DMS79 treated with DMSO at 0.1 percent for 48 hours (cell line): ENCODE results near the gene ZBED4.
"Not testable (repeated sequence)": the region's sequence is repeated elsewhere in the genome, so short reads cannot be mapped to it uniquely, and the experiment has no call there.

ENCODE experiments used
- DNase-seq: peaks from one replicate; lab custom pipeline; 2025; lab: John Stamatoyannopoulos, UW

Gene ZBED4, protein sequence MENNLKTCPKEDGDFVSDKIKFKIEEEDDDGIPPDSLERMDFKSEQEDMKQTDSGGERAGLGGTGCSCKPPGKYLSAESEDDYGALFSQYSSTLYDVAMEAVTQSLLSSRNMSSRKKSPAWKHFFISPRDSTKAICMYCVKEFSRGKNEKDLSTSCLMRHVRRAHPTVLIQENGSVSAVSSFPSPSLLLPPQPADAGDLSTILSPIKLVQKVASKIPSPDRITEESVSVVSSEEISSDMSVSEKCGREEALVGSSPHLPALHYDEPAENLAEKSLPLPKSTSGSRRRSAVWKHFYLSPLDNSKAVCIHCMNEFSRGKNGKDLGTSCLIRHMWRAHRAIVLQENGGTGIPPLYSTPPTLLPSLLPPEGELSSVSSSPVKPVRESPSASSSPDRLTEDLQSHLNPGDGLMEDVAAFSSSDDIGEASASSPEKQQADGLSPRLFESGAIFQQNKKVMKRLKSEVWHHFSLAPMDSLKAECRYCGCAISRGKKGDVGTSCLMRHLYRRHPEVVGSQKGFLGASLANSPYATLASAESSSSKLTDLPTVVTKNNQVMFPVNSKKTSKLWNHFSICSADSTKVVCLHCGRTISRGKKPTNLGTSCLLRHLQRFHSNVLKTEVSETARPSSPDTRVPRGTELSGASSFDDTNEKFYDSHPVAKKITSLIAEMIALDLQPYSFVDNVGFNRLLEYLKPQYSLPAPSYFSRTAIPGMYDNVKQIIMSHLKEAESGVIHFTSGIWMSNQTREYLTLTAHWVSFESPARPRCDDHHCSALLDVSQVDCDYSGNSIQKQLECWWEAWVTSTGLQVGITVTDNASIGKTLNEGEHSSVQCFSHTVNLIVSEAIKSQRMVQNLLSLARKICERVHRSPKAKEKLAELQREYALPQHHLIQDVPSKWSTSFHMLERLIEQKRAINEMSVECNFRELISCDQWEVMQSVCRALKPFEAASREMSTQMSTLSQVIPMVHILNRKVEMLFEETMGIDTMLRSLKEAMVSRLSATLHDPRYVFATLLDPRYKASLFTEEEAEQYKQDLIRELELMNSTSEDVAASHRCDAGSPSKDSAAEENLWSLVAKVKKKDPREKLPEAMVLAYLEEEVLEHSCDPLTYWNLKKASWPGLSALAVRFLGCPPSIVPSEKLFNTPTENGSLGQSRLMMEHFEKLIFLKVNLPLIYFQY

DNA sequence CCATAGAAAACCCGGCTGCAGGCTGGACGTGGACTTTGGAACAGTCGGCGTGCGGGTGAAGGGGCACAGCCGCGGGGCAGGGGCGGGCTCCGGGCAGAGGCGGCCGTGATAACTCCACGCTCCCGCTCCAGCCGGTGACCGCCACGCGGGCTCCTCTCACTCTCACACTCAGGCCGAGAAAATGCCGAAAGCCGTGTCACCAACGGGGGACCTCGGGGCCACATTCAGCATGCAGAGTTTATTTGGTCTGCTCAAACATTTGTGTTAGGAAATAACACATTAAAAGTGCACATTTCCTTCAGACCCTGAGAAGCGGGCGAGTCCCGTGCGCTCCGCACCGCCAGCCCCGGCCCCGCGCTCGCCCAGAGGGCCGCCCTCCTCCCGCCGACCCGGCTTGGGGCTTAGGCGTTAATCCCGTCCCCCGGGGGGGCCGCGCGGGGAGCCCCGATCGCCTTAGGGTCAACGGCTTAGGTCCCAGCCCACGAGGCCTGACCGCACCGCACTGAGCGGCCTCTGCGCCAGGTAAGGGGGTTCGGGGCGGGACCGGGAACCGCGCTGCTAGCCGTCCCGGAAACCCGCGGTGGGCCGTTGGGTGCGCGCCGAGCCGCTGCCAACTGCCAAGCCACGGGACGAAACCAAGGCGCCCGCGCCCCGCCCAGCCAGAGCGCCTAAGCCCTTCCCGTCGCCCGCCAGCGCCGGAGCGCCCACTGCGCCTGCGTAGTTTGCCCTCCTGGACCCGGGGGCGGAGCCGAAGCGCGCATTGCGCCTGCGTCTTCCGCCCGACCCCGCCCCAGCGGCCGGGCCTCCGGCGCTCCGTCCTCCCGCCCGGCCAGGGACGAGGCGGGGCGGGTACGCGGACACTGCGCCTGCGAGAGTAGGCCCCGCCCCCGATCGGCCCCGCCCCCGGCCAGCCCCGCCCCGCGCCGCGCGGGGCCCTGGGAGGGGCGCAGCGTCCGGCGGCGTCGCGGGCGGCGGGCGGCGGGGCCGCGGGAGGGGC lies at the start of gene ZBED4:
Gene ZBED4 (plus strand): TSS at position 947 of the 997 bp plus-strand sequence. CDS start 29,819 bp downstream, outside the sequence.
- peak; percentile 60 for DNase-seq

DNA sequence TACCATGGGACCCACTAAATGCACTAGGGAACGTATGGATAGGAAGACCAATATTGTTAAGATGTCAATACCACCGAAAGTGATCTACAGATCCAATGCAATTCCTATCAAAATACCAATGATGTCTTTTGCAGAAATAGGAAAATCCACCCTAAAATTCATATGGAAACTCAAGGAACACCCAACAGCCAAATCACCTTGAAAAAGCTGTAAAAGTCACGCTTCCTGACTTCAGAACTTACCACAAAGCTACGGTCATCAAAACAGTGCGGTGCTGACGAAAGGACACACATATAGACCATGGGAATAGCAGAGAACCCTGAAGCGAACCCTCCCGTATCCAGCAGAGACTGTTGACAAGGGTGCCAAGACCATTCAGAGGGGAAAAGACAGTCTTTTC lies 46.5 kb upstream of the ZBED4 start:
- DNase-seq: no peak

DNA sequence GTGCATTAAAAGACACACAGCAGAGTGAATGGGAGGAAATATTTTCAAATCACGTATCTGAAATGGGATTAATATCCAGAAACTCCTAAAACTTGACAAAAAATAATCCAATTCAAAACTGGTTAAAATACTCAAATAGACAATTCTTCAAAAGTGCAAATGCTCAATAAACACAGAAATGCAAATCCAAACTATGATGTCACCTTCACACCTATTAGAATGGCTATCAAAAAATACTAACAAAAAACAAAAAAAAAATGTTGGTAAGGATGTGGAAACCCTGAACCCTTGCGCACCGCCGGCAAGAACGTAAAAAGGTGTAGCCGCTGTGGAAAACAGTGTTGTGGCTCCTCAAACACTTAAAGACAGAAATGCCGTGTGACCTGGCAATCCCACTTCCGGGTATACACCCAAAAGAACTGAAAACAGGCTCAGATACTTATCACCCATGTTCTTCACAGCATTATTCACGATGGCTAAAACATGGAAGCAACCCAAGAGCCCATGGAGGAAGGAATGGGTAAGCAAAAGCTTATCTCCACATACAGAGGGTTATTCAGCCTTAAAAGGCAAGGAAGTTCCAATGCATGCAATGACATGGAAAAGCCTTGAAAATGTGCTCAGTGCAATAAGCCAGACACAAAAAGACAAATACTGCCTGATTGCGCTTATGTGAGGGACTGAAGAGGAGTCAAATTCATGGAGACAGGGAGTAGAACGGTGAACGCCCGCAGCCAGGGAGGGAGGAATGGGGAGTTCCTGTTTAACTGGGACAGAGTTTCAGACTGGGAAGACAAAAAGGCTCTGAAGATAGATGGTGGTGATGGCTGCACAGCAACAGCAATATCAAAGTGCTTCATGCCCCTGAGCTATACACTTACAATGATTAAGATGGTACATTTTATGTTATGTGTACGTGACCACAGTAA lies 45.6 kb upstream of the ZBED4 start:
- DNase-seq: no peak

DNA sequence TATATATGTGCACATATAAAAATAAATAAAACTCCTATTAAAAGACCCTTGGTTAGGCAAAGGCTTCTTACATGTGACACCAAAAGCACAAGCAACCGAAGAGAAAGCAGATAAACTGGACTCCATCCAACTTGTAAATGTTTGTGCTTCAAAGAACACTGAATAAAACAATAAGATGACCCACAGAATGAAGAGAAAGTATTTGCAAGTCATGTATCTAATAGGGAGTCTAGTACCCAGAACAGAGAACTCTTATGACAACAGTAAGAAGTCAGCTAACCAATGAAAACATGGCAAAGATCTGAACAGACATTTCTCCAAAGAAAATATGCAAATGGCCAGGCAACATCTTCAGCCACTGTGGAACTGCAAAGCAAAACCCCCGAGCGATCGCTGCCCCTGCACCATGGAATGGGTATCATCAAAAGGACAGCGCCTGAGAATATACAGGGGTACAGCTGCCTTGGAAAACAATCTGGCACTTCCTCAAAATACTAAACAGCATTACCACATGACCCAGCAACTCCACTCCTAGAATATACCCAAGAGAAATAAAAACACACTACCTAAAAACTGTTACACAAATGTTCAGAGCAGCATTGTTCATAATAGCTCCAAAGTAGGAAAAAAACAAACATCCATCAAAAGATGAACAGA lies 43.2 kb upstream of the ZBED4 start:
- DNase-seq: no peak

DNA sequence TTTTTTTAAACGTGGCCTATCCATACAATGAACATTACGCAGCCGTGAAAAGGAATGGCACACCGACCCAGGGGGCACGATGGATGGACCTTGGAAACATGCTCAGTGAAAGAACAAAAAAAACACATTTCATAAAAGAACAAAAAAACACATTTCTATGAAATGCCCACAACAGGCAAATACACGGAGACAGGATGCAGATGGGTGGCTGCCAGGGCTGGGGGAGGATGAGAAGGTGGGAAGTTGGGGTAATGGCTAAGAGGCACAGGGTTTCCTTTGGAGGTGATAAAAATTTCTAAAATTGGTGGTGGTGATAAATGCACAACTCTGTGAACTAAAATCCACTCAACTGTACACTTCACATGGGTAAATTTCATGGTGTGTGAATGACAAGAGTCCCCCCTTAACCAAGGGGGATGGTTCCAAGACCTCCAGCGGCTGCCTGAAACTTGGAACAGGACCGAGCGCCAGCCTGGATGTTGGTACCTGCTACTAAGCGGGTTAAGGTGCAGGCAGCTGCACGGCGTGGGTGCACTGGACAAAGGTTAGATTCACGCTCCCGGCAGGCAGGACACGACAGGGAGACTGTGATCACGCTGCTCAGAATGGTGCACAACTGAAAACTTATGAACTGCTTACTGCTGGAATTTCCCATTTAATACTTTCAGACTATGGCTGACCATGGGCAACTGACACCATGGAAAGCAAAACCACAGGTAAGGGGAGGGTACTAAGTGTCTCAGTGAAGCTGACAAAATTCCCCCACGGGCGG lies 42.4 kb upstream of the ZBED4 start:
- no peak for DNase-seq

DNA sequence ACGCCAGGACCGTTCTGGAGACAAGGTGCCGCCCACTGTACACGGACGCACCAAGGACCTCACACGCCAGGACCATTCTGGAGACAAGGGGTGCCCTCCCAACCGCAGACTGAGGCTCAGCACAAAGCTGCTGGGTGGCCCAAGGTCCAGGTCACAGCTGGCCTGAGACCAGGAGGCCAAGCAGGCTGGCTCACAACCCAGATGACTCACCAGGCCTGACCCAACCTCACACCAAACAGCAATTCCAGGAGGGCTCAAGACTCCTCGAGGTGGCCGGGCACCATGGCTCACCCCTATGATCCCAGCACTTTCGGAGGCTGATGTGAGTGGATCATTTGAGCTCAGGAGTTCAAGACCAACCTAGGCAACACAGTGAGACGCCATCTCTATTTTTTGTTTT lies 40.8 kb upstream of the ZBED4 start:
- no peak for DNase-seq

DNA sequence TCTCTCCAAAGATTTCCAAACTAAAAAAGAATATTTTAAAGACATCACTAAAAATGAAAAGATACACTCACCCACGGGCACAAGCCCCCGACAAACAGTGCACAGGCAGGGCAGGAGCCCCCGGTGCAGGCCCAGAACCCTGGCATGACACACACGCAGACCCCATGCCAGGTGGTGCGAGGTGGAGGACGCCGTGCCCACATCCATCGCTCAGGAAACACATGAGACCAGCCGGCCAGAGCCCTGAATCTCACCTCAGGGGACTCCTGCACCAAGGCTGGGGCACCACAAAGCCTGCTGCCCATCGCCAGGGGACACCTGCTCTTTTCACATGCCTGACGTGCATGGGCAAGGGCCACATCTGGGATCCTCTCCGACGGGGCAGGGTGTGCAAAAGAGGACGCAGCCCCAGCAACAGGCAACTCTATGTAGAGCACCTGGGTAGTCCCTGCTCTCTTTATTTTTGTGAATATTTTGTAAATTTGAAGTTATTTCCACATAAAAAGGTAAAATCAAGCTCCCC lies 39.4 kb upstream of the ZBED4 start:
- no peak for DNase-seq

DNA sequence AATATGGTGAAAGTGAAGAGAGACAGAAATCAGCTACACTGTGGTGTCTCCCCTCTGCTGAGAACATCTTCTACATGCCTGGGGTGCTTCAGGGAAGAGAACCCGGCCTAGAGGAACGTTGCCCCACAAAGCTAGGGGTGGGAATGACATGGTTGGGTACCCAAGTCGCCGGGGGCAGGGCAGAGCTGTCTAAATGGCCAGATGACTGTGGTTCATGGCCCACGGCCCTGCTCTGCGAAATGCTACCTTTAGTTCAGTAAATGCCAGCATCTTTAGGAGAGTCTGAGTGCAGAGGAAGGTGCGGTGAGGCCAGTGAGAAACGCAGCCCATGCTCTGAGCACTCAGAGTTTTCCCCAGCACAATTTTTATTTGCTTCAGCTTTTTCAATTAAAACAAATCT lies 38.8 kb upstream of the ZBED4 start:
- no peak for DNase-seq

DNA sequence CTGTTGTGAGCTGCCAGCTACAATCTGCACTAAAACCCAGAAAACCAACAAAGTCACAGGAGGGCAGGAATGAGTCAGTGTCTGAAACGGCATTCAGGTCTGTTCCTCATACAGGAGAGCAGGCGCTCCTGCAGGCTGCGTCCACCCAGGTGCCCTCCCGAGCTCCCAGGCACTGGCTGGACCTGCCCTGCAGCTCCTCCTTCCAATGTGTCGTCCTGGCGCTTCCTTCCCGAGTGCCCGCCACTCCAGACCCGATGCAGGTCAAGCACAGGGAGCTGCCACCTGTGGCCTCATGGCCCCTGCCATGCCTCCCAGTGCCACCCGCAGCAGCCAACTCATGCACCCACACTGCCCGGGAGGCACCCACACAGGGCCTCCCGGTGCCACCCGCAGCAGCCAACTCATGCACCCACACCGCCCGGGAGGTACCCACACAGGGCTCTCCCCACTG lies 38.0 kb upstream of the ZBED4 start:
- no peak for DNase-seq

DNA sequence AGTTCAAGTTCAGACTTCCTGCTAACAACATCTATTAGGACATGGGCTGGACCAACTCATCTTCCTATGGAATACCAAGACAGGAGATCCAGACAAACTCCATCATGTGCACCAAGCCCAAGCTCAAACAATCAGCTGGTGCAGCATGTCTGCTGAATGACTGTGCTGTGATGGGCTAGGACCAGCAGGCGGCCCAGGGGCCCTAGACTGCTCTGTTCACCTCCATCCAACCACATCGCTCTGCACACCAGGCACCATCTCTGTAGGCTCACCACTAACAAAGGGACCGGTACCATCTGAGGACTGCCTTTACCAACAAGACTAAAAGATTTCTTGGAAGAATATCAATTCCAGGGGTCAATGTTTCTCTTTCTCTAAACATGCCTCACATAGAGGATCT lies 36.3 kb upstream of the ZBED4 start:
- DNase-seq: no peak

DNA sequence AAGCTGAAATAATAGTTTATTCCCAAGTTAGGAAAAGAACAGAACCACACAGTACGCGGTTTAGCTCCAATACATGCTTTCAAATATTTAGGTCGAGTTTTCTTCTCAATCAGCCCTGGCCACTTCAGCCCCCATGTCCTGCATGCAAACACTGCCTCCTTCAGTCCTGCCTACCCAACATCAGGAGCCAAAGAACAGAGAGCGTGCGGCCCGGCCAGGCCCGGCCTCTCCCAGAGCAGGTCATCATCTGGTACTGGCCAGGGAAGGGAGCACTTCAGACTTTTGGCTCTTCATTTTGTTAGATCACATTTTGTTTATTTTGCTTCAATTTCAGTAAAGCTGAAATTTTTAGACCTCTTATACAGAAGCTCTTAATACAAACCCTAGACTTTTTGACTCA lies 32.7 kb upstream of the ZBED4 start:
- no peak for DNase-seq

DNA sequence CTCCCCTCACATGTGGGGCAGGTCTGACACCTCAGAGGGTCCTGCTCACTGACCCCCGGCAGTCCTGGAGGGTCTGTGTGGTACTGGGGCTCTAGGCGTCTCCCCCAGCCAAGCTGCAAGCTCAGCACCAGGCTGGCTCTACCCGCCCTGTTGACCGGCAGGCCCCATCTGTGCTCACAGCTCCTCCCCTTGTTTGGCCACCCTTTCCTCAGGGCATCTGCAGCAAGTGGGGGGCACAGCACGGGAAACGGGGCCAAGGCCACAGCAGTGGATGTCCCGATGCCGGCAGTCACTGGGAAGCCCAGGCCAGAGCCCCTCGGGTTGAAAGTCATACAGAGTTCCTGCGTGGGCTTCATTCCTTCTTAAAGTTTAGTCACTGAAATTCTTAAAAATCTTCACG lies 31.9 kb upstream of the ZBED4 start:
- not testable (repeated sequence) for DNase-seq

DNA sequence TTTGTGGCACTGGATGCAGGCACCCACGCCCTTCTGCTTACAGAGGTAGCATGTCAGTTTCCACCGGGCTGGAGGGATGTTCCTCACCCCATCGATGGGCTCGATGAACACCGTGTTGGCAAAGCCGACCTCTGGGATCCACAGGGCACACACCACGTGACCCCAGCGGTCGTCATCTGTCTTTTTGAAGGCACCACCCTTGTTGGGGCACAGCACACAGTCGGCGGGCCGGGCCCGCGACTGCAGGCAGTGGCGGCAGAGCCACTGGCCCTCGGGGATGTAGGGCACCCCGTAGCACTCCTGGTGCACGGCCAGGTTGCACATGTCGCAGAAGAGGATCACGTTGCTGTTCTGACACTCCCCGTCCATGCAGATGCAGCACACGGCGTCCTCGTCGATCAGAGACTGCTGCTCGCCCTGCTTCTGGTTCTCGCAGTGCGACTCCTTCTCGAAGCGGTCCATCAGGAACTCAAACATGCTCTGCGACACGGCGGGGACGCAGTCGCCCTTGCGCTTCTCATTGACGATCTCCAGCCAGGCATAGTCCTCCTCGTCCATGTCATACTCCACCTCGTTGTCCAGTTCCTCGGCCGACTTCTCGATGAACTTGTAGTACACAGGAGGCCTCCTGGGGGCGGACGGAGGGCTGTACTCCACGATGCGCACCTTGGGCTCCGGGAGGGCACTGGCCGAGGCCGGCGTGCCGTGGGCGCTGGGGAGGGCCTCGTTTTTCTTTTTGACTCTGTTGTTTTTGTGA lies 30.2 kb upstream of the ZBED4 start:
- DNase-seq: no peak

DNA sequence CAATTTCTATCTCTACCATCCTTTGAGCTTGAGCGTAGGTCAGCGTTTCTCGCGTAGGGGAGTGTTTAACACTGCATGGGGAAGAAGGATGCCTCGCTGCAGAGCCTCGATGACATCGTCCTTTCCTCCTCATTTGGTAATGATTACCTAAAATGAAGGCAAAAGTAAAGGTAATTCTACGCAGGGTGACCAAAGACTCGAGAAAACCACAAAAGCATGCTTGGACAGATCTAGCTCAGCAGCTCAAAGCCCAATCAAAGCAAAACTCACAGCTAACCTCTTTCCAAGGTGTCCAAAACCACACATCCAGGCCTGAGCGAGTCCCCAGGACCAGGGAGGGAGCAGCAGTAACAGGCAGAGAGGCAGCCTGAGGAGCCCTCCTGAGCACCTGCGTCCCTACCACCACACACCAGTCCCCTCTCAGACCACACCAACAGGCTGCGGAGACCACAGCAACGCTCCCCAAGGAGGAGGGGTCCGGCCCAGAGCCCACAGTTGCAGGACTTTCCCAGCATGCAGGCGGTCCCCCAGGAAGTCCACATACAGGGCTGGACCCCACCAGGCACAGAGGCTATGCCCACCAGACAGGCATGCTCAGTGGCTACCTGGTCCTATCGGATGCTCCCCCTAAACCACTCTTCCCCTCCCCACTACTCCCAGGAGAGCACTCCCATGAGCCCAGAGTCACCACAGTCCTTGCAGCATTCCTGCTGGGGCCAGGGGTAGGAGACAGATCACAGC lies 29.3 kb upstream of the ZBED4 start:
- no peak for DNase-seq

DNA sequence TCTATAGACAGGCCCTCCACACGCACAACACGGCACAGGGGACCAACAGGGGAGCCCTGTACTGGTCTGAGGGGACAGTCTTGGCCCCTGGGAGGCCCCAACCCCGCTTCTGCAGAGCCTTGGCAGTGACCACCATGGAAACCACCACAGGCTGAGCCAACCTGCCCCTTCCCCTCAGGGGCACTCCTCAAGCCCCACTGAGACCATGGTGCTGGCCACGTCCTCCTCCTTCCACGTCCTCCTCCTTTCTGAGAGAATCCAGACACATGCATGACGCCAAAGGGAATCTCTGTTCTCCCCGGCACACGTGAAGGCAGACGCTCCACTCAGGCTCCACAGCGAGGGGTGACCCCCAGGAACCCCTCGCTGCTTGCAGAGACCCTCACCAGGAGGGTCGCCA lies 28.7 kb upstream of the ZBED4 start:
- DNase-seq: no peak

DNA sequence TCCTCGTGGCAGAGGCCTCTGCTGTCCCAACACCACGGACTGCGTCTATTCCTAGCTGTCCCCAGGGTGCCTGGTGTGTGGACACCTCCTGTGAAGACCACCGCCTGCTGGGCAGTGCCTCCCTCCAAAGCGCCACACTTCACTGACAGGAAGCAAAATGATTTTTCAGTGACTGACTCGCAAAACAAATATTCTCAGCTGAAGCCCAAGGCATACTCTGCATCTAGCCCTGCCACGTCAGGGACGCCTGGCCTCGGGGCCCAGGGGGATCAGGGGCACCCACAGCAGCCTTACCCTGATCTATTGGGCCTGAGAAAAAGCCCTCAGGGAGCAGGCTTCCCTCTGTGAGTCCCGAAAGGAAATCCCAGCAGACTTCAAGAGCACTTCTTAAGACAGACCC lies 28.2 kb upstream of the ZBED4 start:
- no peak for DNase-seq
